ENCODE results near the gene GLRA2. TPM values are rescaled to one million over a fixed set of nuclear protein-coding genes. Genes with fewer than 3 reads are reported as not detected.

Gene GLRA2
- total RNA-seq, 4 donors from 2014 or later: not detected

- no peak overlapping the region for H3K4me3 ChIP-seq
- H3K27ac ChIP-seq: no peak overlapping the region
- H3K36me3 ChIP-seq: no peaks in the 10 kb centered on the region
- TF ChIP-seq POLR2A (IDR thresholded peaks at IDR 0.05) (no peak), CTCF (IDR thresholded peaks at IDR 0.05) (no peak)
- no peaks in the 10 kb centered on the region for H3K27me3 ChIP-seq
- DNase-seq: no peak
- no peaks in the 10 kb centered on the region for H3K9me3 ChIP-seq
- H3K4me1 ChIP-seq: no peaks in the 10 kb centered on the region
Observed at GRCh38 chrX:14779580-14779979, 250.2 kb downstream of the GLRA2 start.
